ENCODE results near the gene ACO1. TPM values are rescaled to one million over a fixed set of nuclear protein-coding genes. Genes with fewer than 3 reads are reported as not detected.

Gene ACO1
- total RNA-seq, 2 experiments from 2014 or later, result 15.3 to 15.7 TPM

DNA sequence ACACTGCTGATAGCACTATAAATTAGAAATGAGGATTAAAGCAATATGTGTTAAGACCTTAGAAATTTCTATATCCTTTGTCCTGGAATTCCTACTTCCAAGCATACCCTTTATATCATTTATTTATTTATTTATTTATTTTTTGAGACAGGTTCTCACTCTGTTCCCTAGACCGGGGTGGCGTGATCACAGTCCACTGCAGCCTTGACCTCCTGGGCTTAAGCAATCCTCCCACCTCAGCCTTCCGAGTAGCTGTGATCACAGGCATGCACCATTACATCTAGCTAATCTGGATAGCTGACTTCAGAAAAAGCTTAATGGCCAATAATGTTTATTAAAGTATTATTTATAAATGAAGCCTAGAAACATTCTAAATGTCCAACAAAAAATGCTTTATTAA is 27.3 kb downstream of the ACO1 start:
- Mint-ChIP-seq H3K4me1 (ENCODE audit: low read depth) (no peaks in the 10 kb centered on the region), H3K36me3 (ENCODE audit: low read depth) (peaks cover 10% of the 10 kb centered on the region), H3K9me3 (no peaks in the 10 kb centered on the region), H3K4me3 (no peak overlapping the region), H3K27ac (no peak overlapping the region), H3K27me3 (no peaks in the 10 kb centered on the region)
- no peak for ATAC-seq
- intact Hi-C loops (cut with micrococcal nuclease), result no loop called here
- CTCF ChIA-PET, result interaction anchor here (1.0 to 3.3 kb wide), 2 partner anchors 21 to 33 kb away, joined by 3 to 17 read pairs; no protein-coding TSS in a partner anchor
- POLR2A ChIA-PET, result no interaction called here
- no peak for DNase-seq
- TF ChIP-seq, protein P1, sequence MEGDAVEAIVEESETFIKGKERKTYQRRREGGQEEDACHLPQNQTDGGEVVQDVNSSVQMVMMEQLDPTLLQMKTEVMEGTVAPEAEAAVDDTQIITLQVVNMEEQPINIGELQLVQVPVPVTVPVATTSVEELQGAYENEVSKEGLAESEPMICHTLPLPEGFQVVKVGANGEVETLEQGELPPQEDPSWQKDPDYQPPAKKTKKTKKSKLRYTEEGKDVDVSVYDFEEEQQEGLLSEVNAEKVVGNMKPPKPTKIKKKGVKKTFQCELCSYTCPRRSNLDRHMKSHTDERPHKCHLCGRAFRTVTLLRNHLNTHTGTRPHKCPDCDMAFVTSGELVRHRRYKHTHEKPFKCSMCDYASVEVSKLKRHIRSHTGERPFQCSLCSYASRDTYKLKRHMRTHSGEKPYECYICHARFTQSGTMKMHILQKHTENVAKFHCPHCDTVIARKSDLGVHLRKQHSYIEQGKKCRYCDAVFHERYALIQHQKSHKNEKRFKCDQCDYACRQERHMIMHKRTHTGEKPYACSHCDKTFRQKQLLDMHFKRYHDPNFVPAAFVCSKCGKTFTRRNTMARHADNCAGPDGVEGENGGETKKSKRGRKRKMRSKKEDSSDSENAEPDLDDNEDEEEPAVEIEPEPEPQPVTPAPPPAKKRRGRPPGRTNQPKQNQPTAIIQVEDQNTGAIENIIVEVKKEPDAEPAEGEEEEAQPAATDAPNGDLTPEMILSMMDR (IDR thresholded peaks at IDR 0.05), result no peak

DNA sequence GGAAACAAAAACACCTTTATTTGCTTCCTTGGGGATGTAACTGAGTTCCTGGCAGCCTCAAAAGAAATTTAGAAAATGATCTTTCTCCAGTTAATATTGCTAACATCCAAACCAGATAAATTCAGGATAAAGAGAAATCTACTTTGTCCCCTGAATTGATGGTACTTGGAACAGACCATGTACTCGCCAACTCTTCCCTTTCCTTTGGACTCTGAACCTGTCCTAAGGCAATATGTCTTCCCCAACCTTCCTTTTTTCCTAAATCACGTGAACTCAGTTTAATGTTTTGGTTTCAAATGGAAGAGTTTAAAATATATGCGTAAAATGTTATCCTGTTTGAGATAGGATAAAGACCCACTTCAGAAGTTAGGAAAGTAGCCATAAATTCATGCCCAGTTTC is 28.0 kb downstream of the ACO1 start:
- Mint-ChIP-seq H3K27me3 (no peaks in the 10 kb centered on the region), H3K27ac (no peak overlapping the region), H3K4me1 (ENCODE audit: low read depth) (no peaks in the 10 kb centered on the region), H3K4me3 (no peak overlapping the region), H3K36me3 (ENCODE audit: low read depth) (peaks cover 5% of the 10 kb centered on the region), H3K9me3 (no peaks in the 10 kb centered on the region)
- POLR2A ChIA-PET, result interaction anchor here (0.6 kb wide), 2 partner anchors 13 to 91 kb away, joined by 3 to 4 read pairs; no protein-coding TSS in a partner anchor
- DNase-seq (no peak), ATAC-seq (no peak)
- TF ChIP-seq, protein P1 (IDR thresholded peaks at IDR 0.05), result no peak
- CTCF ChIA-PET, result interaction anchor here (1.0 to 3.3 kb wide), 3 partner anchors 20 to 167 kb away, joined by 3 to 17 read pairs (median 7); no protein-coding TSS in a partner anchor
- intact Hi-C loops (cut with micrococcal nuclease), result no loop called here

DNA sequence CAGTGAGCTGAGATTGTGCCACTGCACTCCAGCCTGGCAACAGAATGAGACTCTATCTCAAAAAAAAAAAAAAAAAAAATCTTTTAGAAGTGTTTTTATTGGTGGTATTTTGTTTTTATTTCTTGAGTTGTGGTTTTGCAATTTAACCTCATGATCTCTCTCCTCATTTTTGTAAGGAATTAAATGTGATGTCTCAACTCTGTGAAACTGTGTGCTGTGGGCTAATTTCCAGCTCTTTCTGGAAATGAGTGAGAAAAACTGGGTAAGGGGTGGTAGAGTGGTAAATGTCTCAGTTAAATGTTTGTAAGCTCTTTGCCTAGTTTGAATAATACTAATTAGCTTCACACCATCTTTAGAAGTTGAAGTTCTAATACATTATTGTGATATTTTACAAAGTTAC is 29.0 kb downstream of the ACO1 start:
- H3K27me3 Mint-ChIP-seq, result no peaks in the 10 kb centered on the region
- no peak overlapping the region for H3K4me3 Mint-ChIP-seq
- DNase-seq (no peak), ATAC-seq (no peak)
- no peak overlapping the region for H3K27ac Mint-ChIP-seq
- TF ChIP-seq, protein P1 (IDR thresholded peaks at IDR 0.05), result no peak
- ChIA-PET POLR2A (no interaction called here), CTCF (interaction anchor here (0.8 to 3.3 kb wide), 4 partner anchors 18 to 166 kb away, joined by 3 to 17 read pairs (median 5); partner anchors contain the start of gene RIGI)
- no peaks in the 10 kb centered on the region for H3K4me1 Mint-ChIP-seq (ENCODE audit: low read depth)
- intact Hi-C loops (cut with micrococcal nuclease), result no loop called here
- H3K9me3 Mint-ChIP-seq, result no peaks in the 10 kb centered on the region
- peaks cover 6% of the 10 kb centered on the region for H3K36me3 Mint-ChIP-seq (ENCODE audit: low read depth)

DNA sequence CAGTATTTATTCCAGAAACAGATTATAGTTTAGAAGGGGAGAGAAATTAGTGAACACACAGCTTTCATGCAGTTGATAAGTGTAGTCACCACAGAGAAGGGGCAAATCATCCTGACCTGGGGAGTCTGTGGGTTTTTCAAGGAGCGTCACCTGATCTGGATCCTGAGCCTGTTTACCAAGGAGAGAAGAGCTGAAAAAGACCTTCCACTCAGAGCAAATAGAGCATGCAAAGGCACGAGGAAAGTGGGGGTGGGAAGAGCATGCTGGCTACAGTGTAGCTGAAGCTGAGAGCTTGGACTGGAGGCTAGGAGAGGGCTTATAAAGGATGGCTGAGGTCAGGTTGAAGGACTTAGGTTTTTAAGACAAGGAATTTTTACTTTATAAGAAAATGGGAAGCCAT is 30.4 kb downstream of the ACO1 start:
- no peak overlapping the region for H3K27ac Mint-ChIP-seq
- no peak for ATAC-seq
- CTCF ChIA-PET, result no interaction called here
- no peaks in the 10 kb centered on the region for H3K27me3 Mint-ChIP-seq
- no peaks in the 10 kb centered on the region for H3K4me1 Mint-ChIP-seq (ENCODE audit: low read depth)
- no peak overlapping the region for H3K4me3 Mint-ChIP-seq
- H3K36me3 Mint-ChIP-seq (ENCODE audit: low read depth), result peaks cover 9% of the 10 kb centered on the region
- H3K9me3 Mint-ChIP-seq, result no peaks in the 10 kb centered on the region
- intact Hi-C loops (cut with micrococcal nuclease), result no loop called here
- TF ChIP-seq, protein P1 (IDR thresholded peaks at IDR 0.05), result no peak
- DNase-seq, result no peak
- POLR2A ChIA-PET, result no interaction called here

DNA sequence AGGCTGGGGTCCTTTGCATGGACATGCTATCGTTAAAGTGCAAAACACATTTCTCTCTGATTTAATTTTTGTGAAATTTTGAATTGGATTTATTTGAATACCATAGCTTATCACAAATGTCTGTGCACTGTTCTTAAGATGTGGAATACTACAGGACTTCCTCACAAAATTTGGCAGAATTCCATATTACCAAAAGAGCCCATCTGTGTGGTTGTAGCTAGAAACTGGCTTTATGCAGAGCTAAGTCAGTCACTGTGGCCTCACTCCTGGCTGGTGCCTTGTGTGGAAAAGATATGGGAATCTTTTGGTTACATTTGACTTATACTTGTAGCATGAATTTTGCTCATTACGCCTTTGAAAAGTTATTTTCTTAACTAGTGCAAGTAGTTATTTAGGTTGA is 35.5 kb downstream of the ACO1 start:
- DNase-seq (no peak), ATAC-seq (no peak)
- Mint-ChIP-seq H3K4me3 (no peak overlapping the region), H3K9me3 (no peaks in the 10 kb centered on the region), H3K27me3 (no peaks in the 10 kb centered on the region), H3K36me3 (ENCODE audit: low read depth) (peaks cover 13% of the 10 kb centered on the region), H3K4me1 (ENCODE audit: low read depth) (no peaks in the 10 kb centered on the region), H3K27ac (no peak overlapping the region)
- ChIA-PET POLR2A (no interaction called here), CTCF (interaction anchor here (0.7 to 1.5 kb wide), 3 partner anchors 10 to 41 kb away, joined by 3 to 4 read pairs (median 4); no protein-coding TSS in a partner anchor)
- intact Hi-C loops (cut with micrococcal nuclease), result no loop called here
- TF ChIP-seq, protein P1 (IDR thresholded peaks at IDR 0.05), result no peak

Measured in activated CD8-positive, alpha-beta T cell treated with anti-CD3 and anti-CD28 coated beads for 36 hours (primary cell).